CD4-positive, CD25-positive, alpha-beta regulatory T cell (primary cell): ENCODE data around the gene PBX3. TPM values are rescaled to one million over a fixed set of nuclear protein-coding genes. Genes with fewer than 3 reads are reported as not detected.

ENCODE experiments used
- ATAC-seq, 2 donors: fragments of 150-1000 bp; cut with Tn5 transposase; one replicate each; pipeline ENCODE4 v1.10.0; 2021; ENCODE audit warnings: low read depth in 2 of 2, moderate number of reproducible peaks in 2 of 2, moderate library complexity in 1 of 2
- DNase-seq, 3 donors: peaks; one replicate each; pipeline versions ENCODE4 v3.0.0 to v3.0.0-alpha.2; 2012 to 2022; ENCODE audit warnings: mixed read lengths in 1 of 3
- H3K27ac ChIP-seq: one replicate; pipeline ENCODE4 v1.7.0; 2013; ENCODE audit warnings: mild to moderate bottlenecking, low read length; ENCODE audit not compliant: insufficient read depth, poor library complexity, severe bottlenecking
- H3K27me3 ChIP-seq: one replicate; pipeline ENCODE4 v1.7.0; 2013; ENCODE audit warnings: low read length; ENCODE audit not compliant: control insufficient read depth, insufficient read depth
- H3K36me3 ChIP-seq: one replicate; pipeline ENCODE4 v1.7.0; 2013; ENCODE audit warnings: mild to moderate bottlenecking, low read length, moderate library complexity; ENCODE audit not compliant: control insufficient read depth, insufficient read depth
- H3K4me1 ChIP-seq: 2 replicates; pipeline ENCODE4 v1.7.0; 2013; ENCODE audit warnings: mild to moderate bottlenecking, low read length; ENCODE audit not compliant: insufficient read depth, control insufficient read depth, poor library complexity, severe bottlenecking
- H3K4me3 ChIP-seq: one replicate; pipeline ENCODE4 v1.7.0; 2013; ENCODE audit warnings: low read depth, mild to moderate bottlenecking, low read length, moderate library complexity
- H3K9me3 ChIP-seq, 2 experiments: 1 replicate in 1 of 2; 2 replicates in 1 of 2; pipeline ENCODE4 v1.7.0; 2013; ENCODE audit warnings: low read length in 2 of 2, mild to moderate bottlenecking in 1 of 2, moderate library complexity in 1 of 2; ENCODE audit not compliant: control insufficient read depth in 2 of 2
- H3K27ac Mint-ChIP-seq, 3 donors: one replicate each; pipeline ENCODE4 v1.8.0; 2020 to 2022; ENCODE audit warnings: mild to moderate bottlenecking in 3 of 3, mixed read lengths in 3 of 3, moderate library complexity in 2 of 3
- H3K27me3 Mint-ChIP-seq: one replicate; pipeline ENCODE4 v1.8.0; 2022; ENCODE audit warnings: mild to moderate bottlenecking, mixed read lengths
- H3K36me3 Mint-ChIP-seq: one replicate; pipeline ENCODE4 v1.8.0; 2020; ENCODE audit warnings: mixed read lengths
- H3K4me1 Mint-ChIP-seq, 4 donors: one replicate each; pipeline ENCODE4 v1.8.0; 2020 to 2022; ENCODE audit warnings: mixed read lengths in 4 of 4, mild to moderate bottlenecking in 1 of 4
- H3K4me3 Mint-ChIP-seq, 4 donors: one replicate each; pipeline ENCODE4 v1.8.0; 2020 to 2022; ENCODE audit warnings: mild to moderate bottlenecking in 4 of 4, mixed read lengths in 4 of 4, moderate library complexity in 3 of 4
- H3K9me3 Mint-ChIP-seq, 7 donors: one replicate each; pipeline ENCODE4 v1.8.0; 2020 to 2022; ENCODE audit warnings: mixed read lengths in 7 of 7, mild to moderate bottlenecking in 3 of 7, moderate library complexity in 2 of 7
- polyA plus RNA-seq, 4 donors: library from polyadenylated mRNA; unstranded; fragments of 300-500 nt; fragmentation: Illumina TruSeq; gene quantifications; one replicate each; pipeline ENCODE4 v1.2.3, GENCODE V29; 2021
- total RNA-seq: library from RNA; stranded (reverse); gene quantifications from one replicate; pipeline ENCODE4 v1.2.3, GENCODE V29; 2022

PBX3 gene
- total and polyA plus RNA-seq, 5 donors from 2014 or later: 3.7 to 18.3 (median 4.7) TPM

DNA sequence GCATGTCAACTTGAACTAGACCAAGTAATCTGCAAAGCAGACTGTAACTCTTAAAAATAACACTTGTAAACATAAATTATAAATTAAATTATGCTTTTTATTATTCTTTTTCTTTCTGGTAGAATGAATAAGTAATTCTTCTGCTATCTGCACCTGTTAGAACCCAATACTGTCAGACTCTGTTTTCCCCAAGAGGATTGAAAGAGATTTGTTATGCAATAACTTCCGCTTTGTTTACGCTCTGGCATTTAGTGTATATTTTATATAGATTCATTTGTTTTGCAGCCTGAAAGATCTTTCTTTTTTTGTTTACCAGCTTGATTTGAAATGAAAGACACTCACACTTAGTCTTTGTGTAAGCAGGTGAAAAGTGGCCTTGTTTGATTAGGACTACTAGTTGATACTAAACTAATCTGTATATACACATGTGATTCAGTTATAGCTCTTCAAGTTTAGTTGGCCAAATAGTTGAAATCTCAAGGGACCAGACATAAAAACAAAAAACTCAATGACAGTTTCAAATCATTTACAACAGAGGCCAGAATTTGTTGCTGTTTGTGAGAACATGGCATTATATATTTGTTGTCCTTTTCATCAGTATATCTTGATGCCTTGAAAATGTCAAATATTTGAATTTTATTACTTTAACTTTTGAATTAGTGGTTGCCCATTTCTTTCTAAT is 155.8 kb downstream of the PBX3 start:
- H3K9me3 ChIP-seq: no peaks in the 10 kb centered on the region
- no peak overlapping the region for H3K27ac ChIP-seq
- H3K9me3 Mint-ChIP-seq: no peaks in the 10 kb centered on the region
- no peak overlapping the region for H3K4me3 ChIP-seq
- peaks cover 0 to 7% (median 2%) of the 10 kb centered on the region in 4 donors for H3K4me1 Mint-ChIP-seq
- no peak for ATAC-seq
- no peak overlapping the region for H3K4me3 Mint-ChIP-seq
- H3K36me3 ChIP-seq: no peaks in the 10 kb centered on the region
- H3K4me1 ChIP-seq: no peaks in the 10 kb centered on the region
- no peaks in the 10 kb centered on the region for H3K27me3 ChIP-seq
- no peak overlapping the region for H3K27ac Mint-ChIP-seq
- no peaks in the 10 kb centered on the region for H3K27me3 Mint-ChIP-seq
- H3K36me3 Mint-ChIP-seq: no peaks in the 10 kb centered on the region
- no peak for DNase-seq

DNA sequence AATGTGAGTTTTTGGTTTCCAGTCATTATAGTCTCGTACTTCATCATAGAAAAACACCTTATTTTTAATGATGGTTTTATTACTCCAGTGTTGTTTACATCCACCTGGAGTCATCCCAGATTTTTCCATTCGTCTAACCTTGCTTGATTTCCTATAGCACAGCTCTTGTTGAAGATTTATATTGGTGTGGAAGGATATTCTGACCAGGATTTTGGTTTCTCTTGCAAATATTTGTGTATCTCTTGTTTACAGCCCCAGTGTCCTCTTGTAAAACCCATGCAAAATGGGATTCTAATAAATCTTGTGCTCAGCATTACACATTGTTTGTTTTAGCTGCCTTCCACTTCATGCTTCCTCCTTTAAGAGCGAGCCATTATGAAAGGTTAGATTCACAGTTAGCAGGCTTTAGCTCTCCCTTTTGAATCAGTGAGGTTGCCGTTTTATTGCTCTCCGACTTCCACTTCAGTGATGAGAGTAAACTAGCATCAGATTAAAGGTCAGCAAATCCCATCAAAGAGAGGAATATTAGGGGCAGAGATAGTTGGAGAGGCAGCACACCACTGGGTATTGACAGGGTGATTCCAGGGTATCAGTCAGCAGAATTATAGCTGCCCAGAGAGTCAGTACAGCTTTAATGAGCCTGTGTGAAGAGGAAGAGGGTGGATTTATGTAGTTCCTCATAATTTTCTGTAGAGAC is 157.1 kb downstream of the PBX3 start:
- Histone ChIP-seq H3K36me3 (no peaks in the 10 kb centered on the region), H3K27ac (no peak overlapping the region), H3K4me3 (no peak overlapping the region), H3K27me3 (no peaks in the 10 kb centered on the region), H3K9me3 (no peaks in the 10 kb centered on the region), H3K4me1 (no peaks in the 10 kb centered on the region)
- Mint-ChIP-seq H3K36me3 (no peaks in the 10 kb centered on the region), H3K27ac (no peak overlapping the region), H3K9me3 (no peaks in the 10 kb centered on the region), H3K4me1 (peaks cover 0 to 10% (median 2%) of the 10 kb centered on the region in 4 donors), H3K4me3 (no peak overlapping the region), H3K27me3 (no peaks in the 10 kb centered on the region)
- no peak for ATAC-seq
- DNase-seq: no peak

DNA sequence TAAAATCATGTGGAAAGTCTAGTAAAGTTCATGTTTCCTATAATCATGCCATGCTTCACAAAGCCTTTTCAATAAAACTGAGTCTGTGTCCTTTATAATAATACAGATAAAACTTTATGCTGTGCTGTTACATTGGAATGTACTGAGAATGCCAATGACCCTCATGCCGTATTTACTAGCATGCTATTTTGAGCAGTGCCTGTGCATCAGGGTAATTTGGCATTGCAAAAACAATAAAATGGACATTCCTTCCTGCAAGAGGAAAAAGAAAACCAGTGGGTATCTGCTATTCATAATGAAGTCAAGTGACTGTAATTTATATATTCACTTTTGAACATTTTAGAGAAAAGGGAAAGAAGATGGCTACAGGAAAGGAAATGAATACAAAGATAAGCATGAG is 159.0 kb downstream of the PBX3 start:
- peaks cover 0 to 10% (median 2%) of the 10 kb centered on the region in 4 donors for H3K4me1 Mint-ChIP-seq
- no peak for ATAC-seq
- no peaks in the 10 kb centered on the region for H3K27me3 Mint-ChIP-seq

DNA sequence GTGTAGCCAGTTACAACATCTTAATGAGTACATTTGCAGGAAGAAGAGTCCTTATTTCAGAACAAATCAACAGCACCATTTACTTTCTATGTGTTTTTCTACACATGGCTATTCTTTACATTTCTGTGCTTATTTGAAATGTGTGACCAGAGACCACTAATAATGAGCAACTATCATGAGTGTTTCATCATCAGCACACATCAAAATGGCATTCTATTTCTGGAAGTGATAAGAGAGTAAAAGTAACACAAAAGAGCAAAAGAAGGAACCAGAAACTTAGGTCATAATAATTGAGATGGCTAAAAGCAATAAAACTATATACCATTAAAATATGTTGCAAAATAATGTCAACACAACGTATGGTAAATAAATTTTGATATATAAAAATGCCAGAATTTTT is 159.7 kb downstream of the PBX3 start:
- DNase-seq (no peak), ATAC-seq (no peak)
- Histone ChIP-seq H3K4me1 (no peaks in the 10 kb centered on the region), H3K9me3 (no peaks in the 10 kb centered on the region), H3K27ac (no peak overlapping the region), H3K36me3 (no peaks in the 10 kb centered on the region), H3K27me3 (no peaks in the 10 kb centered on the region), H3K4me3 (no peak overlapping the region)
- no peaks in the 10 kb centered on the region for H3K27me3 Mint-ChIP-seq
- no peaks in the 10 kb centered on the region for H3K36me3 Mint-ChIP-seq
- peaks cover 0 to 10% (median 2%) of the 10 kb centered on the region in 4 donors for H3K4me1 Mint-ChIP-seq
- no peaks in the 10 kb centered on the region for H3K9me3 Mint-ChIP-seq
- H3K4me3 Mint-ChIP-seq: no peak overlapping the region
- H3K27ac Mint-ChIP-seq: no peak overlapping the region

More for the DNA sequence above, 159.0 kb downstream of the PBX3 start:
- no peak for DNase-seq
- H3K27ac ChIP-seq: no peak overlapping the region
- no peaks in the 10 kb centered on the region for H3K9me3 Mint-ChIP-seq
- H3K4me1 ChIP-seq: no peaks in the 10 kb centered on the region
- no peaks in the 10 kb centered on the region for H3K27me3 ChIP-seq
- no peaks in the 10 kb centered on the region for H3K9me3 ChIP-seq
- no peak overlapping the region for H3K4me3 ChIP-seq
- no peak overlapping the region for H3K4me3 Mint-ChIP-seq
- H3K36me3 ChIP-seq: no peaks in the 10 kb centered on the region
- peak overlapping the region in 1 of 3 donors; percentile 16 for H3K27ac Mint-ChIP-seq
- no peaks in the 10 kb centered on the region for H3K36me3 Mint-ChIP-seq

DNA sequence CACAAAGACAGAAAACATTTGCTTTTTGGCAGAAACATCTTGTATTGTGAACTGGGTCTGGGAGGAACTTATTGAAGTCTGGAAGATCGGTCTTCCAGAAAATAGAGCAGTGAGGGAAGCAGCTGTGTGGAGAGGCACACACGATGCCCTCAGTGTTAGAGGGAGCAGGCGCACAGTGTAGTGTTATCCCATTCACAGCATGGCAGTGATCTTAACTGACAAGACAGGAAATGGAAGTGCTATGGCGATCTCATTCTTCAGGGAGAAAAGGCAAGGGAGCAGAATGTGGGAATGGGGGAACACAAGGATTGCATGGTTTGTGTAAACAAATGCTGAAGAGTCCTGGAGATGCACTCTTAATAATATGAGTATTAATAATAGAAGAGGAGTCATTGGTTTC is 161.0 kb downstream of the PBX3 start:
- Mint-ChIP-seq H3K27me3 (no peaks in the 10 kb centered on the region), H3K4me3 (no peak overlapping the region), H3K9me3 (no peaks in the 10 kb centered on the region), H3K4me1 (peaks cover 0 to 8% (median 2%) of the 10 kb centered on the region in 4 donors), H3K27ac (no peak overlapping the region), H3K36me3 (no peaks in the 10 kb centered on the region)
- no peak overlapping the region for H3K4me3 ChIP-seq
- no peak overlapping the region for H3K27ac ChIP-seq
- no peaks in the 10 kb centered on the region for H3K36me3 ChIP-seq
- H3K4me1 ChIP-seq: no peaks in the 10 kb centered on the region
- no peaks in the 10 kb centered on the region for H3K9me3 ChIP-seq
- H3K27me3 ChIP-seq: no peaks in the 10 kb centered on the region
- ATAC-seq (no peak), DNase-seq (no peak)

DNA sequence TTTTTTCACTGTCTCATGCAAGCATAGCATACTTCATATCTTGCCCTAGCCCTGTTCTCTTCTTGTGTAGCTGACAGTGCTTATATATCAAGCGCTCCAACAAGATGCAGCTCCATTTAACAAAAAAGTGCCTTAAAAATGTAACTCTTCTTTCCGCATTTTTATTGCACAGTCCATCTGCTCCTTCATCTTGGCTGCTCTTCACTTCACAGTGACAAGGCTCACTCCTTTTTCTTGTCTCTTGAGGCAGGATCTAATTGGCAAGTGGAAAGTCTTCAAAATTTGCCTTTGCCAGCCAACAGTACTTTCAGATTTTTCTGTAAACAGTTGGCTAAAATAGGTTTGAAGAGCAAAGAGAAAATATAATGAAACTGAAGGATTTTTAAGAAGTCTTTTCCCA is 161.8 kb downstream of the PBX3 start:
- Histone ChIP-seq H3K4me3 (no peak overlapping the region), H3K36me3 (no peaks in the 10 kb centered on the region), H3K27ac (no peak overlapping the region), H3K9me3 (no peaks in the 10 kb centered on the region), H3K4me1 (no peaks in the 10 kb centered on the region), H3K27me3 (no peaks in the 10 kb centered on the region)
- Mint-ChIP-seq H3K9me3 (no peaks in the 10 kb centered on the region), H3K27me3 (no peaks in the 10 kb centered on the region), H3K4me1 (peaks cover 0 to 8% (median 2%) of the 10 kb centered on the region in 4 donors), H3K36me3 (no peaks in the 10 kb centered on the region), H3K4me3 (no peak overlapping the region), H3K27ac (no peak overlapping the region)
- no peak for DNase-seq
- ATAC-seq: no peak

DNA sequence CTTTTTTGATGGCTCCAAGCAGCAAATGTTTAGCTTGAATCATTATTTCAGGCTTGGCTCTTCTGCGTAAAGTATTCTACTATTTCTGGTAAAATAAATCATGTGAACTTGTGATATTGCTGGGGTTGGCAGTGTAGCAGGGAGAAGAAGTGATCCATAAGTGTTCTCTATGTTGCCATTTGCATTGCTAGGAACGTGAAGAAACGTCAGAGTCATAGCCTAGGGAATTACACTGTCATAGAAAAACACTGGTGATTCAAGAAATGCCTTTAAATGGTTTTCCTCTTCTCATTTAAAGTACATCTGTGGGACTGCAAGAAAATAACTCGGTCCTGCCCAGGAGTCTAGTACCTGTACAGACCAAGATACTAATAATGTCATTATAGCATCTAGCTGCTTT is 162.3 kb downstream of the PBX3 start:
- Mint-ChIP-seq H3K36me3 (no peaks in the 10 kb centered on the region), H3K9me3 (no peaks in the 10 kb centered on the region), H3K4me1 (peaks cover 0 to 8% (median 2%) of the 10 kb centered on the region in 4 donors), H3K27me3 (no peaks in the 10 kb centered on the region), H3K4me3 (no peak overlapping the region), H3K27ac (no peak overlapping the region)
- Histone ChIP-seq H3K4me1 (no peaks in the 10 kb centered on the region), H3K9me3 (no peaks in the 10 kb centered on the region), H3K36me3 (no peaks in the 10 kb centered on the region), H3K4me3 (no peak overlapping the region), H3K27me3 (no peaks in the 10 kb centered on the region), H3K27ac (no peak overlapping the region)
- ATAC-seq: no peak
- DNase-seq: no peak

DNA sequence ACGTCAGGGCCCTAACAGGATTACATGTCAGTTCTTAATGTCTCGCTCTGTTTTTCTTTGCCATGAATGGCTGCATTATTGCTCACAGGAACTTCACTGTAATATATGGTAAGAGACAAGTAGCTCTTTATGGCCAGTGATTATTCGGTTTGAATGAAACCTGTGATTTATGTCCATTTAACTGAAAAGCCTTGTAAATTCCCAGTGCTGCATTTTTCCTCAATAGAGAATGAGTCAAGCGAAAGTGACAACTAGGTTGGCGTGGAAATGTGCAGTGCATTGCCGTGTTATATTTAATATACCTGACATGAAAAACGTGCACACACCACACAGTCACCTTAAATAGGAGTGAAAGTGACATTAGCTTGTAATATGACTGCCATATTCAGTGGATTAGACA is 163.1 kb downstream of the PBX3 start:
- ATAC-seq (no peak), DNase-seq (no peak)
- Histone ChIP-seq H3K4me1 (no peaks in the 10 kb centered on the region), H3K4me3 (no peak overlapping the region), H3K36me3 (no peaks in the 10 kb centered on the region), H3K27me3 (no peaks in the 10 kb centered on the region), H3K9me3 (no peaks in the 10 kb centered on the region), H3K27ac (no peak overlapping the region)
- Mint-ChIP-seq H3K4me1 (peaks cover 0 to 6% (median under 1%) of the 10 kb centered on the region in 4 donors), H3K36me3 (no peaks in the 10 kb centered on the region), H3K27me3 (no peaks in the 10 kb centered on the region), H3K27ac (no peak overlapping the region), H3K9me3 (no peaks in the 10 kb centered on the region), H3K4me3 (no peak overlapping the region)
